ENCODE measurements around the gene NPLOC4.

DNA sequence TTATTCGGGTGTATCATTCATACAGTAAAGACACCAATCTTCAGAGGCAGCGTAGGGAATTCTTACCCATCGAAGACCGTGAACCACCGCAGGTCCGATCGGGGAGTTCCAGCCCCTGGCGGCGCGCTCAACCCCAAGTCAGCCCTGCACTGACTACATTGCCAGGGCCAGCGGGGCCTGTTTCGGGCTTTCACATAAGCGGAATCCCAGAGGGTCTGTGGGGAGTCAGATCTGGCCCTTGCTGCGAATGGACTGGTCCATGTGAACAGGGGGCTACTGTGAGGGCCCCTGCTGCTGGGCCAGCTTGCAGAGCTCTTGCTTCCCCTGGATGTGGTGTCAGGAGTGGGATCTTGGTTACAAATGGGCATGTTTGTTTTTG is 11.8 kb upstream of the NPLOC4 start:
- TF ChIP-seq, protein P1, sequence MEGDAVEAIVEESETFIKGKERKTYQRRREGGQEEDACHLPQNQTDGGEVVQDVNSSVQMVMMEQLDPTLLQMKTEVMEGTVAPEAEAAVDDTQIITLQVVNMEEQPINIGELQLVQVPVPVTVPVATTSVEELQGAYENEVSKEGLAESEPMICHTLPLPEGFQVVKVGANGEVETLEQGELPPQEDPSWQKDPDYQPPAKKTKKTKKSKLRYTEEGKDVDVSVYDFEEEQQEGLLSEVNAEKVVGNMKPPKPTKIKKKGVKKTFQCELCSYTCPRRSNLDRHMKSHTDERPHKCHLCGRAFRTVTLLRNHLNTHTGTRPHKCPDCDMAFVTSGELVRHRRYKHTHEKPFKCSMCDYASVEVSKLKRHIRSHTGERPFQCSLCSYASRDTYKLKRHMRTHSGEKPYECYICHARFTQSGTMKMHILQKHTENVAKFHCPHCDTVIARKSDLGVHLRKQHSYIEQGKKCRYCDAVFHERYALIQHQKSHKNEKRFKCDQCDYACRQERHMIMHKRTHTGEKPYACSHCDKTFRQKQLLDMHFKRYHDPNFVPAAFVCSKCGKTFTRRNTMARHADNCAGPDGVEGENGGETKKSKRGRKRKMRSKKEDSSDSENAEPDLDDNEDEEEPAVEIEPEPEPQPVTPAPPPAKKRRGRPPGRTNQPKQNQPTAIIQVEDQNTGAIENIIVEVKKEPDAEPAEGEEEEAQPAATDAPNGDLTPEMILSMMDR (IDR thresholded peaks at IDR 0.05), result no peak
- TF ChIP-seq EZH2 (IDR thresholded peaks at IDR 0.05; ENCODE audit: borderline replicate concordance, insufficient read depth, low read depth, low read length, poor library complexity, severe bottlenecking), result no peak
